HL-60 (cell line): ENCODE data around the gene NDP.

Source experiments
- CTCF ChIP-seq: IDR thresholded peaks from one replicate; pipeline ENCODE4 v1.5.1; 2011; ENCODE audit warnings: low read length, control low read depth, inconsistent platforms; ENCODE audit not compliant: insufficient read depth
- POLR2AphosphoS5 ChIP-seq: IDR thresholded peaks from 2 replicates; pipeline ENCODE4 v1.6.1; 2012; ENCODE audit warnings: low read depth
- REST ChIP-seq: IDR thresholded peaks from 2 replicates; pipeline ENCODE4 v1.6.1; 2012; ENCODE audit warnings: low read depth; ENCODE audit not compliant: insufficient replicate concordance
- SPI1 ChIP-seq: IDR thresholded peaks from 2 replicates; pipeline ENCODE4 v1.6.1; 2012; ENCODE audit warnings: low read depth, mild to moderate bottlenecking, borderline replicate concordance

- TF ChIP-seq SPI1 (no peak), CTCF (no peak), REST (no peak), POLR2AphosphoS5 (no peak)
Observed at GRCh38 chrX:44010626-44011025, 37.4 kb upstream of the NDP start.
